ENCODE measurements around the gene PER2.
"Not testable (repeated sequence)": the region's sequence is repeated elsewhere in the genome, so short reads cannot be mapped to it uniquely, and the experiment has no call there.

Gene PER2

GRCh38 chr2:238310721-238311120 lies 22.3 kb upstream of the PER2 start:
- not testable (repeated sequence) for H3K79me2 ChIP-seq (ENCODE audit: control insufficient read depth, insufficient read depth, low read length, poor library complexity); H2AK5ac ChIP-seq (ENCODE audit: low read length); H3K79me1 ChIP-seq (ENCODE audit: low read length); H3K9me3 ChIP-seq (ENCODE audit: insufficient read depth, low read depth, low read length); H3K36me3 ChIP-seq (ENCODE audit: control insufficient read depth in 1 of 2, insufficient read depth in 2 of 2, low read length in 2 of 2); H3K4me2 ChIP-seq (ENCODE audit: low read length); H4K91ac ChIP-seq (ENCODE audit: low read depth, low read length); H4K8ac ChIP-seq (ENCODE audit: low read depth, low read length); H3K27ac ChIP-seq (ENCODE audit: low read depth, low read length); H3K4ac ChIP-seq (ENCODE audit: low read depth, low read length); H2BK120ac ChIP-seq (ENCODE audit: insufficient read depth, low read length, poor library complexity); H3K18ac ChIP-seq (ENCODE audit: low read length); H3K4me1 ChIP-seq (ENCODE audit: control insufficient read depth in 1 of 2, insufficient read depth in 2 of 2, low read length in 2 of 2); H3K4me3 ChIP-seq (ENCODE audit: low read depth, low read length); H2BK5ac ChIP-seq (ENCODE audit: low read depth, low read length, poor library complexity); H4K12ac ChIP-seq (ENCODE audit: low read depth, low read length); H2BK12ac ChIP-seq (ENCODE audit: low read length); H3K23ac ChIP-seq (ENCODE audit: low read length); H2AFZ ChIP-seq (ENCODE audit: insufficient read depth, low read length, poor library complexity); H3K14ac ChIP-seq (ENCODE audit: low read length); DNase-seq; H3K27me3 ChIP-seq (ENCODE audit: insufficient read depth, low read length); H3K9ac ChIP-seq (ENCODE audit: low read length)
- no CpG with 5 or more reads among the region's 14 CpGs for WGBS (ENCODE audit: extremely low coverage, insufficient coverage, insufficient read length)

DNA sequence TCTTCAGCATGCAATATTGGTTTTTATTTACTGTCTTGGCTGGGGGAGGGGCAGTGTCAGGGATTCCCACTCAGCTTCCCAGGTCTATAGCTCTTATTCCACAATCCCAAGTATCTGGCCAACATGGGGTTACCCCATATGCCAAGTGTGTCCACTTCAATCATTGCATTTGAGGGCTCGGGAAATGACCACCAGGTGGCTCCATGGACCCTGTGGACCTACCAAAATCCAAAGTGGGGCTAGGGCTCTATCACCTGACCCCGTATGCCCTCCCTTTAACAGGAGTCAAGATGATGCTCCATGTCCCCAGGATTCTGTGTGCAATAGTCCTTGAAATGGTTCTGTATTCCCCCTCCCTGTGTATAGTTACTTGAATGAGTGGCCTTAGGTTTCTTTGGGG lies 19.8 kb upstream of the PER2 start:
- Histone ChIP-seq H2BK120ac (ENCODE audit: insufficient read depth, low read length, poor library complexity) (no peak overlapping the region), H3K79me2 (ENCODE audit: control insufficient read depth, insufficient read depth, low read length, poor library complexity) (no peaks in the 10 kb centered on the region), H3K27ac (ENCODE audit: low read depth, low read length) (no peak overlapping the region), H4K8ac (ENCODE audit: low read depth, low read length) (no peak overlapping the region), H4K91ac (ENCODE audit: low read depth, low read length) (no peak overlapping the region), H3K9ac (ENCODE audit: low read length) (no peak overlapping the region), H3K4me3 (ENCODE audit: low read depth, low read length) (no peak overlapping the region), H3K27me3 (ENCODE audit: insufficient read depth, low read length) (no peaks in the 10 kb centered on the region), H2AFZ (ENCODE audit: insufficient read depth, low read length, poor library complexity) (no peak overlapping the region), H3K79me1 (ENCODE audit: low read length) (no peaks in the 10 kb centered on the region), H3K14ac (ENCODE audit: low read length) (no peak overlapping the region), H3K4ac (ENCODE audit: low read depth, low read length) (no peak overlapping the region), H3K4me1 (ENCODE audit: control insufficient read depth in 1 of 2, insufficient read depth in 2 of 2, low read length in 2 of 2) (no peaks in the 10 kb centered on the region), H2BK12ac (ENCODE audit: low read length) (no peak overlapping the region), H3K4me2 (ENCODE audit: low read length) (no peak overlapping the region), H3K36me3 (ENCODE audit: control insufficient read depth in 1 of 2, insufficient read depth in 2 of 2, low read length in 2 of 2) (no peaks in the 10 kb centered on the region), H3K23ac (ENCODE audit: low read length) (no peak overlapping the region), H2BK5ac (ENCODE audit: low read depth, low read length, poor library complexity) (no peak overlapping the region), H2AK5ac (ENCODE audit: low read length) (no peak overlapping the region), H4K12ac (ENCODE audit: low read depth, low read length) (no peak overlapping the region), H3K18ac (ENCODE audit: low read length) (no peak overlapping the region), H3K9me3 (ENCODE audit: insufficient read depth, low read depth, low read length) (no peaks in the 10 kb centered on the region)
- no peak for DNase-seq
- no CpG with 5 or more reads among the region's 2 CpGs for WGBS (ENCODE audit: extremely low coverage, insufficient coverage, insufficient read length)

- no peak overlapping the region for H2BK5ac ChIP-seq (ENCODE audit: low read depth, low read length, poor library complexity)
- H3K4me3 ChIP-seq (ENCODE audit: low read depth, low read length): no peak overlapping the region
- H4K91ac ChIP-seq (ENCODE audit: low read depth, low read length): no peak overlapping the region
- H3K18ac ChIP-seq (ENCODE audit: low read length): no peak overlapping the region
- no peaks in the 10 kb centered on the region for H3K36me3 ChIP-seq (ENCODE audit: control insufficient read depth in 1 of 2, insufficient read depth in 2 of 2, low read length in 2 of 2)
- H3K27me3 ChIP-seq (ENCODE audit: insufficient read depth, low read length): no peaks in the 10 kb centered on the region
- H3K4ac ChIP-seq (ENCODE audit: low read depth, low read length): no peak overlapping the region
- H3K4me1 ChIP-seq (ENCODE audit: control insufficient read depth in 1 of 2, insufficient read depth in 2 of 2, low read length in 2 of 2): no peaks in the 10 kb centered on the region
- H3K14ac ChIP-seq (ENCODE audit: low read length): no peak overlapping the region
- no peaks in the 10 kb centered on the region for H3K79me1 ChIP-seq (ENCODE audit: low read length)
- no peak overlapping the region for H2BK12ac ChIP-seq (ENCODE audit: low read length)
- H3K9ac ChIP-seq (ENCODE audit: low read length): peak overlapping the region; percentile 38
- no peak overlapping the region for H2AK5ac ChIP-seq (ENCODE audit: low read length)
- no peak overlapping the region for H3K4me2 ChIP-seq (ENCODE audit: low read length)
- H2AFZ ChIP-seq (ENCODE audit: insufficient read depth, low read length, poor library complexity): no peak overlapping the region
- H3K9me3 ChIP-seq (ENCODE audit: insufficient read depth, low read depth, low read length): no peaks in the 10 kb centered on the region
- no peak overlapping the region for H3K27ac ChIP-seq (ENCODE audit: low read depth, low read length)
- no peak overlapping the region for H4K12ac ChIP-seq (ENCODE audit: low read depth, low read length)
- WGBS (ENCODE audit: extremely low coverage, insufficient coverage, insufficient read length): no CpG with 5 or more reads among the region's 5 CpGs
- no peak overlapping the region for H4K8ac ChIP-seq (ENCODE audit: low read depth, low read length)
- DNase-seq: no peak
- no peak overlapping the region for H3K23ac ChIP-seq (ENCODE audit: low read length)
- no peak overlapping the region for H2BK120ac ChIP-seq (ENCODE audit: insufficient read depth, low read length, poor library complexity)
- H3K79me2 ChIP-seq (ENCODE audit: control insufficient read depth, insufficient read depth, low read length, poor library complexity): no peaks in the 10 kb centered on the region
Measured at GRCh38 chr2:238306672-238306998, 18.2 kb upstream of the PER2 start.

DNA sequence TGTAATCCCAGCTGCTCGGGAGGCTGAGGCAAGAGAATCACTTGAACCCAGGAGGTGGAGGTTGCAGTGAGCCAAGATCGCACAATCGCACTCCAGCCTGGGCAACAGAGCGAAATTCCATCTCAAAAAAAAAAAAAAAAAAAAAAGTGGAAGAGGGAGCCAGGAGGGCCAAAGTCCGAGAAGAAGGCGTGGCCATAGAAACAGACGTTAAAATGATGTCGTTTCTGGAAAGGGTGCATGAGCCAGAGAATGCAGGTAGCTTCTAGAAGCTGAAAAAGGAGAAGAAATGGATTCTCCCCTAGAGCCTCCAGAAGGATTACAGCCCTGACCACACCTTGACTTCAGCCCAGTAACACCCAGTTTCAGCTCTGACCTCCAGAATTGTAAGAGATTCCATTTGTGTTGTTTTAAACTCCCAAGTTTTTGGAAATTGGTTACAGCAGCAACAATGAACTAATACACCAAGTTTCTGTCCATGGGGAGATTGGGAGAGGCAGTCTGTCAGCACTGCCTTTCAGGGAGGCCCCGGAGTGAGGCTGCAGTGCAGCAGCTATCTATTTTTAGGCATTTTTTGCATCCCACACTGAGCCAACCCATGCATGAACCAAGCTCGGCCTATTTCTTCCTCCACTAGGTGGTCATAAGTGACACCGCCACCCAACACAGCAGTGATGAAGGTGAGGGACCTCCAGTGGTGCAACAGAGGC lies 17.7 kb upstream of the PER2 start:
- no peak overlapping the region for H2BK5ac ChIP-seq (ENCODE audit: low read depth, low read length, poor library complexity)
- H3K27me3 ChIP-seq (ENCODE audit: insufficient read depth, low read length): no peaks in the 10 kb centered on the region
- no peaks in the 10 kb centered on the region for H3K9me3 ChIP-seq (ENCODE audit: insufficient read depth, low read depth, low read length)
- no peak overlapping the region for H2AK5ac ChIP-seq (ENCODE audit: low read length)
- no peaks in the 10 kb centered on the region for H3K79me1 ChIP-seq (ENCODE audit: low read length)
- H3K4me2 ChIP-seq (ENCODE audit: low read length): no peak overlapping the region
- no peak overlapping the region for H3K18ac ChIP-seq (ENCODE audit: low read length)
- H4K8ac ChIP-seq (ENCODE audit: low read depth, low read length): no peak overlapping the region
- H3K14ac ChIP-seq (ENCODE audit: low read length): no peak overlapping the region
- no peak overlapping the region for H3K9ac ChIP-seq (ENCODE audit: low read length)
- no peak overlapping the region for H4K12ac ChIP-seq (ENCODE audit: low read depth, low read length)
- WGBS (ENCODE audit: extremely low coverage, insufficient coverage, insufficient read length): no CpG with 5 or more reads among the region's 11 CpGs
- no peak overlapping the region for H2BK120ac ChIP-seq (ENCODE audit: insufficient read depth, low read length, poor library complexity)
- H2AFZ ChIP-seq (ENCODE audit: insufficient read depth, low read length, poor library complexity): no peak overlapping the region
- no peak overlapping the region for H2BK12ac ChIP-seq (ENCODE audit: low read length)
- no peak overlapping the region for H3K27ac ChIP-seq (ENCODE audit: low read depth, low read length)
- DNase-seq: no peak
- no peaks in the 10 kb centered on the region for H3K79me2 ChIP-seq (ENCODE audit: control insufficient read depth, insufficient read depth, low read length, poor library complexity)
- H3K23ac ChIP-seq (ENCODE audit: low read length): no peak overlapping the region
- H3K4ac ChIP-seq (ENCODE audit: low read depth, low read length): no peak overlapping the region
- no peaks in the 10 kb centered on the region for H3K36me3 ChIP-seq (ENCODE audit: control insufficient read depth in 1 of 2, insufficient read depth in 2 of 2, low read length in 2 of 2)
- H3K4me1 ChIP-seq (ENCODE audit: control insufficient read depth in 1 of 2, insufficient read depth in 2 of 2, low read length in 2 of 2): no peaks in the 10 kb centered on the region
- no peak overlapping the region for H3K4me3 ChIP-seq (ENCODE audit: low read depth, low read length)
- no peak overlapping the region for H4K91ac ChIP-seq (ENCODE audit: low read depth, low read length)

Measured in trophoblast cell (in vitro differentiated cells and primary cell).